Right renal pelvis (tissue), 4 donors: ENCODE measurements around the gene SIK3. TPM values are rescaled to one million over a fixed set of nuclear protein-coding genes. Genes with fewer than 3 reads are reported as not detected.

ENCODE experiments used
- DNase-seq, 4 donors: peaks; one replicate each; pipeline ENCODE4 v3.0.0-alpha.2; 2013; ENCODE audit warnings: low read depth in 4 of 4, low spot score in 3 of 4, missing footprints in 1 of 4
- polyA plus RNA-seq, 4 donors: library from polyadenylated mRNA; unstranded; fragments of 120-200 nt; gene quantifications; one replicate each; pipeline ENCODE4 v1.2.1, GENCODE V29; 2013; ENCODE audit not compliant: insufficient read length in 4 of 4

SIK3 gene
- polyA plus RNA-seq, 4 donors: 30.9 to 35.9 (median 34.4) TPM

GRCh38 chr11:116976941-116977570 lies 121.2 kb downstream of the SIK3 start:
- no peak for DNase-seq

- no peak for DNase-seq
These were observed 122.6 kb downstream of the SIK3 start for GRCh38 chr11:116975661-116976060.

GRCh38 chr11:116973270-116973669 lies 125.0 kb downstream of the SIK3 start:
- no peak for DNase-seq

GRCh38 chr11:116972691-116973090 lies 125.5 kb downstream of the SIK3 start:
- no peak for DNase-seq

GRCh38 chr11:116970485-116971292 lies 127.5 kb downstream of the SIK3 start:
- no peak for DNase-seq

- no peak for DNase-seq
These were observed 128.5 kb downstream of the SIK3 start for GRCh38 chr11:116969694-116970093.

GRCh38 chr11:116964269-116964668 lies 134.0 kb downstream of the SIK3 start:
- DNase-seq: no peak

- no peak for DNase-seq
These were observed 134.4 kb downstream of the SIK3 start for GRCh38 chr11:116963813-116964212.

GRCh38 chr11:116962108-116962507 lies 136.1 kb downstream of the SIK3 start:
- DNase-seq: no peak

GRCh38 chr11:116960930-116961329 lies 137.3 kb downstream of the SIK3 start:
- no peak for DNase-seq

- no peak for DNase-seq
These were observed 140.0 kb downstream of the SIK3 start for GRCh38 chr11:116958246-116958645.

GRCh38 chr11:116955949-116956348 lies 142.3 kb downstream of the SIK3 start:
- no peak for DNase-seq

- no peak for DNase-seq
These were observed 142.7 kb downstream of the SIK3 start for GRCh38 chr11:116955548-116955947.

- DNase-seq: no peak
These were observed 144.5 kb downstream of the SIK3 start for GRCh38 chr11:116953530-116954285.

- DNase-seq: no peak
These were observed 146.5 kb downstream of the SIK3 start for GRCh38 chr11:116951762-116952161.

- no peak for DNase-seq
These were observed 148.0 kb downstream of the SIK3 start for GRCh38 chr11:116950210-116950609.

GRCh38 chr11:116948391-116948790 lies 149.8 kb downstream of the SIK3 start:
- no peak for DNase-seq

- no peak for DNase-seq
These were observed 151.8 kb downstream of the SIK3 start for GRCh38 chr11:116946414-116946813.

GRCh38 chr11:116939499-116939898 lies 158.7 kb downstream of the SIK3 start:
- no peak for DNase-seq

GRCh38 chr11:116938471-116939070 lies 159.7 kb downstream of the SIK3 start:
- DNase-seq: no peak
